Measurements from ENCODE around the gene SLC38A4. TPM values are rescaled to one million over a fixed set of nuclear protein-coding genes. Genes with fewer than 3 reads are reported as not detected.
A peak's percentile ranks its signal among the peaks of the same experiment; 100 is the strongest.

The SLC38A4 gene
- polyA plus RNA-seq, 1 of the 3 experiments (the other 2 are of a cell fraction) = 66.7 TPM

- Histone ChIP-seq H3K4me1 (ENCODE audit: control insufficient read depth in 1 of 2, insufficient read depth in 2 of 2, low read depth in 1 of 2, low read length in 1 of 2) (peaks cover 0 to 29% of the 10 kb centered on the region in 2 experiments; a peak in 3 of 4 replicates), H3K9ac (no peak overlapping the region), H3K4me2 (no peak overlapping the region)
These were observed 37.5 kb downstream of the SLC38A4 start for GRCh38 chr12:46788072-46788887.

More at GRCh38 chr12:46788072-46788887, 37.5 kb downstream of the SLC38A4 start:
- Histone ChIP-seq H3F3A (replicated peaks; ENCODE audit: insufficient read depth) (peaks cover 28% of the 10 kb centered on the region), H2AFZ (ENCODE audit: low read depth) (no peak overlapping the region), H3K4me3 (ENCODE audit: low read depth in 2 of 2, low read length in 1 of 2) (no peak overlapping the region), H3K9me2 (no peaks in the 10 kb centered on the region), H4K20me1 (ENCODE audit: insufficient read depth) (no peaks in the 10 kb centered on the region), H3K9me3 (no peaks in the 10 kb centered on the region), H3K79me2 (ENCODE audit: insufficient read depth) (no peaks in the 10 kb centered on the region), H3K27me3 (ENCODE audit: insufficient read depth) (no peaks in the 10 kb centered on the region), H3K27ac (ENCODE audit: low read depth in 2 of 2, low read length in 1 of 2) (peak overlapping the region; percentile 68 to 82; a peak in 3 of 4 replicates), H3K36me3 (replicated peaks in 1 of 2; ENCODE audit: control insufficient read depth in 1 of 2, insufficient read depth in 2 of 2, low read length in 1 of 2) (peaks cover 42 to 51% of the 10 kb centered on the region in 2 experiments)
- ChIA-PET POLR2A (no interaction called here), CTCF (no interaction called here)
- 45% methylated on average over 5 of the region's 5 CpGs for WGBS (ENCODE audit: low lambda C conversion rate)
- no peak for DNase-seq
- TF ChIP-seq RFX5 (IDR thresholded peaks at IDR 0.05; ENCODE audit: low read length) (no peak), CTCF (IDR thresholded peaks at IDR 0.05) (no peak), YY1 (IDR thresholded peaks at IDR 0.05; ENCODE audit: low read depth) (no peak), EP300 (IDR thresholded peaks at IDR 0.05; ENCODE audit: borderline replicate concordance in 1 of 2, low read depth in 1 of 2, low read length in 1 of 2) (no peak), TEAD4 (IDR thresholded peaks at IDR 0.05; ENCODE audit: borderline replicate concordance, insufficient read depth) (no peak), MXI1 (IDR thresholded peaks at IDR 0.05; ENCODE audit: low read depth, low read length) (no peak), RAD21 (IDR thresholded peaks at IDR 0.05; ENCODE audit: low read length) (no peak), ELF1 (IDR thresholded peaks at IDR 0.05) (no peak), GATA2 (CRISPR knock-in tag; IDR thresholded peaks at IDR 0.05) (no peak), GABPA (IDR thresholded peaks at IDR 0.05; ENCODE audit: low read depth) (no peak), CHD2 (IDR thresholded peaks at IDR 0.05; ENCODE audit: low read length, partially characterized antibody) (no peak), FOXM1 (IDR thresholded peaks at IDR 0.05; ENCODE audit: low read depth) (no peak), FOXJ3 (CRISPR knock-in tag; IDR thresholded peaks at IDR 0.05) (no peak), SIN3A (IDR thresholded peaks at IDR 0.05; ENCODE audit: borderline replicate concordance, low read depth, low read length) (no peak)
- TF ChIP-seq, protein P1, sequence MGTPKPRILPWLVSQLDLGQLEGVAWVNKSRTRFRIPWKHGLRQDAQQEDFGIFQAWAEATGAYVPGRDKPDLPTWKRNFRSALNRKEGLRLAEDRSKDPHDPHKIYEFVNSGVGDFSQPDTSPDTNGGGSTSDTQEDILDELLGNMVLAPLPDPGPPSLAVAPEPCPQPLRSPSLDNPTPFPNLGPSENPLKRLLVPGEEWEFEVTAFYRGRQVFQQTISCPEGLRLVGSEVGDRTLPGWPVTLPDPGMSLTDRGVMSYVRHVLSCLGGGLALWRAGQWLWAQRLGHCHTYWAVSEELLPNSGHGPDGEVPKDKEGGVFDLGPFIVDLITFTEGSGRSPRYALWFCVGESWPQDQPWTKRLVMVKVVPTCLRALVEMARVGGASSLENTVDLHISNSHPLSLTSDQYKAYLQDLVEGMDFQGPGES (IDR thresholded peaks at IDR 0.05; ENCODE audit: low read depth, low read length) = no peak
- TF ChIP-seq, protein P2, sequence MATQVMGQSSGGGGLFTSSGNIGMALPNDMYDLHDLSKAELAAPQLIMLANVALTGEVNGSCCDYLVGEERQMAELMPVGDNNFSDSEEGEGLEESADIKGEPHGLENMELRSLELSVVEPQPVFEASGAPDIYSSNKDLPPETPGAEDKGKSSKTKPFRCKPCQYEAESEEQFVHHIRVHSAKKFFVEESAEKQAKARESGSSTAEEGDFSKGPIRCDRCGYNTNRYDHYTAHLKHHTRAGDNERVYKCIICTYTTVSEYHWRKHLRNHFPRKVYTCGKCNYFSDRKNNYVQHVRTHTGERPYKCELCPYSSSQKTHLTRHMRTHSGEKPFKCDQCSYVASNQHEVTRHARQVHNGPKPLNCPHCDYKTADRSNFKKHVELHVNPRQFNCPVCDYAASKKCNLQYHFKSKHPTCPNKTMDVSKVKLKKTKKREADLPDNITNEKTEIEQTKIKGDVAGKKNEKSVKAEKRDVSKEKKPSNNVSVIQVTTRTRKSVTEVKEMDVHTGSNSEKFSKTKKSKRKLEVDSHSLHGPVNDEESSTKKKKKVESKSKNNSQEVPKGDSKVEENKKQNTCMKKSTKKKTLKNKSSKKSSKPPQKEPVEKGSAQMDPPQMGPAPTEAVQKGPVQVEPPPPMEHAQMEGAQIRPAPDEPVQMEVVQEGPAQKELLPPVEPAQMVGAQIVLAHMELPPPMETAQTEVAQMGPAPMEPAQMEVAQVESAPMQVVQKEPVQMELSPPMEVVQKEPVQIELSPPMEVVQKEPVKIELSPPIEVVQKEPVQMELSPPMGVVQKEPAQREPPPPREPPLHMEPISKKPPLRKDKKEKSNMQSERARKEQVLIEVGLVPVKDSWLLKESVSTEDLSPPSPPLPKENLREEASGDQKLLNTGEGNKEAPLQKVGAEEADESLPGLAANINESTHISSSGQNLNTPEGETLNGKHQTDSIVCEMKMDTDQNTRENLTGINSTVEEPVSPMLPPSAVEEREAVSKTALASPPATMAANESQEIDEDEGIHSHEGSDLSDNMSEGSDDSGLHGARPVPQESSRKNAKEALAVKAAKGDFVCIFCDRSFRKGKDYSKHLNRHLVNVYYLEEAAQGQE (IDR thresholded peaks at IDR 0.05; ENCODE audit: low read depth, low read length) = no peak
- TF ChIP-seq, protein P3, sequence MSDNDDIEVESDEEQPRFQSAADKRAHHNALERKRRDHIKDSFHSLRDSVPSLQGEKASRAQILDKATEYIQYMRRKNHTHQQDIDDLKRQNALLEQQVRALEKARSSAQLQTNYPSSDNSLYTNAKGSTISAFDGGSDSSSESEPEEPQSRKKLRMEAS (IDR thresholded peaks at IDR 0.05; ENCODE audit: low read depth) = no peak

Data from SK-N-SH (cell line).